ENCODE measurements around the gene SLC12A6.

SLC12A6 gene

GRCh38 chr15:34314491-34315490 lies 22.8 kb downstream of the SLC12A6 start:
- Mint-ChIP-seq H3K27ac (no peak overlapping the region), H3K4me3 (no peak overlapping the region), H3K27me3 (ENCODE audit: low read depth) (no peaks in the 10 kb centered on the region), H3K9me3 (no peaks in the 10 kb centered on the region), H3K36me3 (ENCODE audit: low read depth) (peaks cover 5% of the 10 kb centered on the region), H3K4me1 (peaks cover 11% of the 10 kb centered on the region)
- TF ChIP-seq CTCF (IDR thresholded peaks at IDR 0.05; ENCODE audit: unreplicated experiment in 3 of 3) = no peak

GRCh38 chr15:34311563-34311962 lies 26.0 kb downstream of the SLC12A6 start:
- no peak overlapping the region for H3K27ac Mint-ChIP-seq
- peaks cover 1% of the 10 kb centered on the region for H3K4me1 Mint-ChIP-seq
- H3K4me3 Mint-ChIP-seq = no peak overlapping the region
- H3K36me3 Mint-ChIP-seq (ENCODE audit: low read depth) = peaks cover 9% of the 10 kb centered on the region
- no peak for TF ChIP-seq CTCF (IDR thresholded peaks at IDR 0.05; ENCODE audit: unreplicated experiment in 3 of 3)
- H3K9me3 Mint-ChIP-seq = no peaks in the 10 kb centered on the region
- H3K27me3 Mint-ChIP-seq (ENCODE audit: low read depth) = no peaks in the 10 kb centered on the region

GRCh38 chr15:34304613-34305012 lies 33.0 kb downstream of the SLC12A6 start:
- H3K4me1 Mint-ChIP-seq = no peaks in the 10 kb centered on the region
- H3K9me3 Mint-ChIP-seq = no peaks in the 10 kb centered on the region
- no peak overlapping the region for H3K27ac Mint-ChIP-seq
- H3K27me3 Mint-ChIP-seq (ENCODE audit: low read depth) = no peaks in the 10 kb centered on the region
- peaks cover 7% of the 10 kb centered on the region for H3K36me3 Mint-ChIP-seq (ENCODE audit: low read depth)
- no peak overlapping the region for H3K4me3 Mint-ChIP-seq
- no peak for TF ChIP-seq CTCF (IDR thresholded peaks at IDR 0.05; ENCODE audit: unreplicated experiment in 3 of 3)

GRCh38 chr15:34301058-34301457 lies 36.5 kb downstream of the SLC12A6 start:
- Mint-ChIP-seq H3K27ac (no peak overlapping the region), H3K4me1 (peaks cover 13% of the 10 kb centered on the region), H3K9me3 (no peaks in the 10 kb centered on the region), H3K36me3 (ENCODE audit: low read depth) (peaks cover 3% of the 10 kb centered on the region), H3K27me3 (ENCODE audit: low read depth) (no peaks in the 10 kb centered on the region), H3K4me3 (no peak overlapping the region)
- TF ChIP-seq CTCF (IDR thresholded peaks at IDR 0.05; ENCODE audit: unreplicated experiment in 3 of 3) = no peak

GRCh38 chr15:34297059-34297458 lies 40.5 kb downstream of the SLC12A6 start:
- Mint-ChIP-seq H3K9me3 (no peaks in the 10 kb centered on the region), H3K27ac (no peak overlapping the region), H3K36me3 (ENCODE audit: low read depth) (peaks cover 6% of the 10 kb centered on the region), H3K27me3 (ENCODE audit: low read depth) (no peaks in the 10 kb centered on the region), H3K4me1 (peaks cover 13% of the 10 kb centered on the region), H3K4me3 (no peak overlapping the region)
- no peak for TF ChIP-seq CTCF (IDR thresholded peaks at IDR 0.05; ENCODE audit: unreplicated experiment in 3 of 3)

GRCh38 chr15:34292621-34293020 lies 45.0 kb downstream of the SLC12A6 start:
- Mint-ChIP-seq H3K36me3 (ENCODE audit: low read depth) (peaks cover 14% of the 10 kb centered on the region), H3K4me3 (no peak overlapping the region), H3K9me3 (peaks cover 13% of the 10 kb centered on the region), H3K27ac (no peak overlapping the region), H3K4me1 (peaks cover 11% of the 10 kb centered on the region), H3K27me3 (ENCODE audit: low read depth) (no peaks in the 10 kb centered on the region)
- no peak for TF ChIP-seq CTCF (IDR thresholded peaks at IDR 0.05; ENCODE audit: unreplicated experiment in 3 of 3)
